SU-DHL-6 (cell line): ENCODE results near the gene PILRA.
"Not testable (repeated sequence)": the region's sequence is repeated elsewhere in the genome, so short reads cannot be mapped to it uniquely, and the experiment has no call there.

Experiments
- CTCF ChIP-seq: fragments of 200-600 bp; sonication (generic); IDR thresholded peaks from one replicate; pipeline ENCODE4 v1.5.1; 2017; ENCODE audit warnings: antibody characterized with exemption, mild to moderate bottlenecking, low read length, moderate library complexity; ENCODE audit not compliant: insufficient read depth, poor library complexity, severe bottlenecking
- EZH2phosphoT487 ChIP-seq: fragments of 200-600 bp; sonication (generic), shearing (Covaris generic); conservative IDR thresholded peaks from 2 replicates; pipeline ENCODE4 v1.6.1; 2018; ENCODE audit warnings: mild to moderate bottlenecking, antibody characterized with exemption, low read length, moderate library complexity, mixed read lengths

- TF ChIP-seq CTCF, EZH2phosphoT487: not testable (repeated sequence)
Observed at GRCh38 chr7:100335566-100336466, 37.5 kb upstream of the PILRA start.
